K562 (cell line): ENCODE measurements around the gene GAL.

Source experiments
- CTCF ChIP-seq, 3 experiments: IDR thresholded peaks in 2 of 3; conservative IDR thresholded peaks in 1 of 3; 2 replicates each; pipeline ENCODE4 v1.5.1; 2011 to 2012; ENCODE audit warnings: low read length in 3 of 3, mild to moderate bottlenecking in 3 of 3, control low read depth in 2 of 3, improper control_type of control experiment in 1 of 3, inconsistent platforms in 1 of 3, low read depth in 1 of 3, mixed read lengths in 1 of 3, moderate library complexity in 1 of 3; ENCODE audit not compliant: insufficient read depth in 2 of 3
- ESRRA ChIP-seq: fragments of 450-650 bp; IDR thresholded peaks from 2 replicates; pipeline ENCODE4 v1.6.1; 2014; ENCODE audit warnings: low read depth, mild to moderate bottlenecking, moderate library complexity, borderline replicate concordance
- KHSRP ChIP-seq: fragments of 450-650 bp; IDR thresholded peaks from 2 replicates; pipeline ENCODE4 v1.6.1; 2017
- POLR2AphosphoS5 ChIP-seq: IDR thresholded peaks from 2 replicates; pipeline ENCODE4 v1.6.1; 2011; ENCODE audit warnings: mild to moderate bottlenecking, low read depth, low read length, moderate library complexity; ENCODE audit not compliant: control insufficient read depth, insufficient read depth
- SIN3B ChIP-seq: fragments of 450-650 bp; IDR thresholded peaks from 2 replicates; pipeline ENCODE4 v1.6.1; 2017; ENCODE audit warnings: low read depth, mild to moderate bottlenecking, moderate library complexity
- SMARCB1 ChIP-seq: IDR thresholded peaks from 2 replicates; pipeline ENCODE4 v1.6.1; 2011; ENCODE audit warnings: improper control_type of control experiment, low read depth; ENCODE audit not compliant: insufficient read length
- STAT5A ChIP-seq: IDR thresholded peaks from 2 replicates; pipeline ENCODE4 v1.6.1; 2012; ENCODE audit warnings: low read length, inconsistent platforms, borderline replicate concordance
- TFE3 ChIP-seq: fragments of 450-650 bp; formaldehyde crosslinking; IDR thresholded peaks from 2 replicates; pipeline ENCODE4 v1.4.0; 2020; ENCODE audit warnings: mild to moderate bottlenecking, mixed read lengths
- USF2 ChIP-seq: sonication (generic); formaldehyde crosslinking; IDR thresholded peaks from 2 replicates; pipeline ENCODE4 v1.5.0; 2020; ENCODE audit warnings: missing genetic modification reagents
- ZBTB8A ChIP-seq: fragments of 450-650 bp; IDR thresholded peaks from 2 replicates; pipeline ENCODE4 v1.6.1; 2018; ENCODE audit warnings: mild to moderate bottlenecking, moderate library complexity; ENCODE audit not compliant: partially characterized antibody
- ZNF41 ChIP-seq: fragments of 250-450 bp; sonication (Bioruptor Pico); conservative IDR thresholded peaks from 2 replicates; pipeline ENCODE4 v1.4.0; 2020; ENCODE audit warnings: mild to moderate bottlenecking
- TF ChIP-seq, protein P1 (sequence below): fragments of 250-450 bp; sonication (Bioruptor Pico); IDR thresholded peaks from 2 replicates; pipeline ENCODE4 v1.8.0; 2022; ENCODE audit warnings: moderate library complexity, mild to moderate bottlenecking, inconsistent platforms

DNA sequence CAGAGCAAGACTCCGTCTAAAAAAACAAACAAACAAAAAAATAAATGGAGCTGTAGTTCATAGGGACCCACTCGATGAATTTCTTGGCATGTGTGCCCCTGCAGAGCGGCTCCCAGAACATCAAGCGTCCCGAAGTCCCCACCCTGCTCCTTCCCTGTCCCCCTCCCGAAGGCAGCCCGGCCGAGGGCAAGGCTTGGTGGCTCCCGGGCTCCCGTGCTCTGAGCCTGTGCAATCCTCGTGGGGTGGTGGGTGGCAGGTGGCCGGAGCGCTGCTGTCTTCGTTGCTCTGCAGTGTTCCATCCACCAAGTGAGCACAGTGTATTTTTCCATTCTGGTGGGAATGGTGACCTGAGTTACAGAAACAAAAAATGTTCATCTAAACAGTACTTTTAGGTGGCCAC, 33.5 kb upstream of the GAL start:
- TF ChIP-seq CTCF (IDR thresholded peaks at IDR 0.05 in 2 of 3, conservative IDR thresholded peaks at IDR 0.05 in 1 of 3; ENCODE audit: insufficient read depth in 2 of 3, low read depth in 1 of 3, low read length in 3 of 3) (no peak), STAT5A (no peak), USF2 (CRISPR knock-in tag) (no peak), ZBTB8A (no peak), KHSRP (no peak), ZNF41 (CRISPR knock-in tag) (no peak), SIN3B (no peak), ESRRA (no peak), POLR2AphosphoS5 (no peak), TFE3 (CRISPR knock-in tag) (no peak), SMARCB1 (no peak)
- TF ChIP-seq, protein P1, sequence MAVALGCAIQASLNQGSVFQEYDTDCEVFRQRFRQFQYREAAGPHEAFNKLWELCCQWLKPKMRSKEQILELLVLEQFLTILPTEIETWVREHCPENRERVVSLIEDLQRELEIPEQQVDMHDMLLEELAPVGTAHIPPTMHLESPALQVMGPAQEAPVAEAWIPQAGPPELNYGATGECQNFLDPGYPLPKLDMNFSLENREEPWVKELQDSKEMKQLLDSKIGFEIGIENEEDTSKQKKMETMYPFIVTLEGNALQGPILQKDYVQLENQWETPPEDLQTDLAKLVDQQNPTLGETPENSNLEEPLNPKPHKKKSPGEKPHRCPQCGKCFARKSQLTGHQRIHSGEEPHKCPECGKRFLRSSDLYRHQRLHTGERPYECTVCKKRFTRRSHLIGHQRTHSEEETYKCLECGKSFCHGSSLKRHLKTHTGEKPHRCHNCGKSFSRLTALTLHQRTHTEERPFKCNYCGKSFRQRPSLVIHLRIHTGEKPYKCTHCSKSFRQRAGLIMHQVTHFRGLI (CRISPR knock-in tag): no peak
